ENCODE results near the gene SP6. TPM values are rescaled to one million over a fixed set of nuclear protein-coding genes. Genes with fewer than 3 reads are reported as not detected.

The SP6 gene
- total RNA-seq, 1 donor from 2014 or later = 3.9 TPM

DNA sequence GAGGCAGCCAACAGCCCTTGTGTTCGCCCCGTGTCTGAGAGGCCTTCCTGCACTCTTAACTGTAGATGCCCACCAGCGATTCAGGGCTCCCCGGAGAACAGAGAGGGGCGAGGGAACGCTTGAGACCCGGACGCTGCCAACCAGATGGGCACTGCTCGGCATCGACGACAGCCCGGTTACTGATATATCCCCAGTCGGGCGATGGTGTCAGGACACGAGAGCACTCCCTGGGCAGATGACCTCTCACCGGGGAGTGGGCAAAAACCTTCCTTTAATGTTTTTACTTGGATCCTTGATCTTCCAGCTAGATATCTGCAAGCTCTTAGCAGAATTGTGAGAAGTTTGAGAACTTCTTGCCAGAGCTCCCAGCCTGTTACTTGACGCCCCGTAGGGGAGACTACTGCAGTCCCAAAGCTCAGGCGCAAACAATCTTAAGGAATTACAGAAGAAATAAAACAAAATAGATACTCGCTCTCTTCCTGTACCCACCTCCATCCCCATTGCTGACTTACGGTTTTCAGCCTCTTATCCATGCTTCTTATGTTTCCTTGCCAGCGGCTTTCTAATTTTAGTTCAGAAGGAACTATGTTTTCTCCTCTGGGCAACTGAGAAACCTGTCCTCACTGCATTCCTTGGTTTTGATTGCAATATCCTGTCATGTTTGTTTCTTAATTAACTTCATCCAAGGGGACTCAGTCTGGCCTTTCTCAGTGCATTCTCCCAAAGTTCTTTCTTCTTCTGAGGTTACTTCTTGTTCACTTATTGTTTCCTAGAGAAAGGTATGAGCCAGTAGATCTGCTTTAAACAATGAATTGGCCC lies 45.9 kb upstream of the SP6 start:
- peak in 1 of 2 donors; percentile 89 for DNase-seq (ENCODE audit: extremely low spot score in 2 of 2)
- H3K9me3 ChIP-seq = no peaks in the 10 kb centered on the region
- TF ChIP-seq POLR2A (IDR thresholded peaks at IDR 0.05) (no peak), POLR2AphosphoS5 (IDR thresholded peaks at IDR 0.05; ENCODE audit: insufficient read depth in 1 of 2, low read depth in 1 of 2) (no peak)
- TF ChIP-seq, protein P1, sequence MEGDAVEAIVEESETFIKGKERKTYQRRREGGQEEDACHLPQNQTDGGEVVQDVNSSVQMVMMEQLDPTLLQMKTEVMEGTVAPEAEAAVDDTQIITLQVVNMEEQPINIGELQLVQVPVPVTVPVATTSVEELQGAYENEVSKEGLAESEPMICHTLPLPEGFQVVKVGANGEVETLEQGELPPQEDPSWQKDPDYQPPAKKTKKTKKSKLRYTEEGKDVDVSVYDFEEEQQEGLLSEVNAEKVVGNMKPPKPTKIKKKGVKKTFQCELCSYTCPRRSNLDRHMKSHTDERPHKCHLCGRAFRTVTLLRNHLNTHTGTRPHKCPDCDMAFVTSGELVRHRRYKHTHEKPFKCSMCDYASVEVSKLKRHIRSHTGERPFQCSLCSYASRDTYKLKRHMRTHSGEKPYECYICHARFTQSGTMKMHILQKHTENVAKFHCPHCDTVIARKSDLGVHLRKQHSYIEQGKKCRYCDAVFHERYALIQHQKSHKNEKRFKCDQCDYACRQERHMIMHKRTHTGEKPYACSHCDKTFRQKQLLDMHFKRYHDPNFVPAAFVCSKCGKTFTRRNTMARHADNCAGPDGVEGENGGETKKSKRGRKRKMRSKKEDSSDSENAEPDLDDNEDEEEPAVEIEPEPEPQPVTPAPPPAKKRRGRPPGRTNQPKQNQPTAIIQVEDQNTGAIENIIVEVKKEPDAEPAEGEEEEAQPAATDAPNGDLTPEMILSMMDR (IDR thresholded peaks at IDR 0.05) = no peak
- H3K36me3 ChIP-seq = peaks cover 0 to 3% of the 10 kb centered on the region in 2 donors
- intact Hi-C loops (cut with DNase I) = loop anchor here (10.0 kb wide), 1 partner anchor 48 kb away; the partner anchor contains the start of gene PNPO
- peak overlapping the region; percentile 99 for H3K27ac ChIP-seq
- H3K4me1 ChIP-seq = peaks cover 31% of the 10 kb centered on the region
- peak overlapping the region; percentile 66 to 81 for H3K4me3 ChIP-seq
- no peaks in the 10 kb centered on the region for H3K27me3 ChIP-seq

- Histone ChIP-seq H3K27ac (peak within 1 kb of the TSS; percentile 99), H3K9me3 (no peaks in the 10 kb centered on the region), H3K36me3 (peaks cover 0 to 3% of the 10 kb centered on the region in 2 donors), H3K27me3 (no peaks in the 10 kb centered on the region), H3K4me1 (peaks cover 31% of the 10 kb centered on the region), H3K4me3 (peak within 1 kb of the TSS; percentile 81 to 86)
- DNase-seq (ENCODE audit: extremely low spot score in 2 of 2) = peak; percentile 100
- intact Hi-C loops (cut with DNase I) = loop anchor here (10.0 kb wide), 1 partner anchor 49 kb away; the partner anchor contains the start of gene PNPO
- TF ChIP-seq POLR2A (IDR thresholded peaks at IDR 0.05) (peak in 1 of 2 donors; percentile 78), POLR2AphosphoS5 (IDR thresholded peaks at IDR 0.05; ENCODE audit: insufficient read depth in 1 of 2, low read depth in 1 of 2) (peak; percentile 80 to 96)
- TF ChIP-seq, protein P1 (IDR thresholded peaks at IDR 0.05) = peak in 1 of 3 experiments; percentile 20
These were observed 45.1 kb upstream of the SP6 start, which contains the start of gene SP2 for GRCh38 chr17:47895856-47896671. SP2 (plus strand) TSS chr17:47896236; CDS start chr17:47896287, 51 bp downstream.

GRCh38 chr17:47895347-47895855 lies 44.4 kb upstream of the SP6 start:
- peaks cover 31% of the 10 kb centered on the region for H3K4me1 ChIP-seq
- DNase-seq (ENCODE audit: extremely low spot score in 2 of 2) = peak in 1 of 2 donors; percentile 93

DNA sequence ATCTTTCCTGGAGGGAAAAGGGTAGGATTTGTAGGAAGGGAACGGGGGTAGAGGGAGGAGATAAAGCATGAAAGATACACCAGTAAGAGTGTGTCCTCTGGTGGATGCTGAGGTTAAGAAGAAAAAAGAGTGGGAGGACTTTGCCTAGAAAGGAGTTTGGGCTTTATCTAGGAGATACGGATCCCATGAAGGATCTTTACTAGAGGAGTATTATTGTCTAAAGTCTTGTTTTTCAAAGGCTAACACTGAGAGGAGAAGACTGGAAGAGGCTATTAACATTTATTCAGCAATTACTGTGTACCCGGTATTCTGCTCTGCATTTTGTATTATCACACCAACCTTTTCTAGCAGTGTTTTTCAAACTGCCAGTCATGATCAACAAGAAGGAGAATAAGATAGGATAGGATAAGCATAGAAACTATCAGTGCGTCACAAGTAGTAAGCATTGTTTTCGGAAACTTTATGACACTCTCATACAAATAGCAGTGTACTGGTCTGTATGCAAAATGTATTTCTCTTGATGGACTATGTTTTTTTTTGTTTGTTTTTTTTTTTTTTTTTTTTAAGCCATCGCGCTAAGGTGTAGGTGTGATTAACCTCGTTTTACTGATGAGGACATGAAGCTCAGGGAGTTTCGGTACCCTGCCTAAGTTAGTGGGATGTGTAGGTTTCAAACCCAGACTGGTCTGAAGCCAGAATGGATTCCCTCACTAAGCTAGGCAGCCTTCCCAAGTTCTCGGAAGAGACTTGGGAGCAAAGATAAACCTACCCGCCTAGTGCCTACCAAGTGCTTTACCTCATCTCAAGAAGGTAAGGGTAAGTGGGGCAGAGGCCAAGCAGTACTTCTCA lies 43.8 kb upstream of the SP6 start:
- no peak for TF ChIP-seq POLR2AphosphoS5 (IDR thresholded peaks at IDR 0.05; ENCODE audit: insufficient read depth in 1 of 2, low read depth in 1 of 2)
- TF ChIP-seq POLR2A (IDR thresholded peaks at IDR 0.05) = no peak
- TF ChIP-seq, protein P1 (IDR thresholded peaks at IDR 0.05) = no peak
- H3K9me3 ChIP-seq = no peaks in the 10 kb centered on the region
- H3K4me3 ChIP-seq = peak overlapping the region; percentile 81 to 86
- no peaks in the 10 kb centered on the region for H3K27me3 ChIP-seq
- no peaks in the 10 kb centered on the region for H3K36me3 ChIP-seq
- H3K27ac ChIP-seq = peak overlapping the region; percentile 94
- intact Hi-C loops (cut with DNase I) = loop anchor here (10.0 kb wide), 1 partner anchor 50 kb away; the partner anchor contains the start of gene PNPO
- H3K4me1 ChIP-seq = peaks cover 31% of the 10 kb centered on the region
- no peak for DNase-seq (ENCODE audit: extremely low spot score in 2 of 2)

More at GRCh38 chr17:47895347-47895855, 44.4 kb upstream of the SP6 start:
- intact Hi-C loops (cut with DNase I) = loop anchor here (10.0 kb wide), 1 partner anchor 49 kb away; the partner anchor contains the start of gene PNPO
- Histone ChIP-seq H3K4me3 (peak overlapping the region; percentile 81 to 86), H3K9me3 (no peaks in the 10 kb centered on the region), H3K27me3 (no peaks in the 10 kb centered on the region), H3K36me3 (peaks cover 0 to 2% of the 10 kb centered on the region in 2 donors), H3K27ac (peak overlapping the region; percentile 94)
- TF ChIP-seq, protein P1 (IDR thresholded peaks at IDR 0.05) = no peak
- peak in 1 of 2 donors; percentile 89 for TF ChIP-seq POLR2A (IDR thresholded peaks at IDR 0.05)
- TF ChIP-seq POLR2AphosphoS5 (IDR thresholded peaks at IDR 0.05; ENCODE audit: insufficient read depth in 1 of 2, low read depth in 1 of 2) = peak in 1 of 2 donors; percentile 90
